Kidney (tissue), 14 donors: ENCODE data around the gene CAPZB. TPM values are rescaled to one million over a fixed set of nuclear protein-coding genes. Genes with fewer than 3 reads are reported as not detected.

Experiments used
- DNase-seq, 5 donors: peaks; one replicate each; pipeline ENCODE4 v3.0.0-alpha.2; 2013 to 2020
- FAIRE-seq: peaks from 2 replicates; lab custom pipeline; 2012; peaks lifted over from hg19 to GRCh38; lab: Jason Lieb, UNC
- H3K27ac ChIP-seq, 2 donors: one replicate each; pipeline ENCODE4 v1.7.0; 2013; ENCODE audit warnings: low read depth in 2 of 2, low read length in 2 of 2, inconsistent platforms in 1 of 2
- H3K27me3 ChIP-seq: one replicate; pipeline ENCODE4 v1.7.1; 2013; ENCODE audit warnings: low read length, inconsistent platforms; ENCODE audit not compliant: control insufficient read depth, insufficient read depth
- H3K36me3 ChIP-seq, 3 donors: one replicate each; pipeline versions ENCODE4 v1.7.0 to v1.7.1; 2013; ENCODE audit warnings: low read length in 3 of 3, control low read depth in 1 of 3, inconsistent platforms in 1 of 3; ENCODE audit not compliant: insufficient read depth in 3 of 3, control insufficient read depth in 2 of 3
- H3K4me1 ChIP-seq, 3 donors: one replicate each; pipeline versions ENCODE4 v1.7.0 to v1.7.1; 2013; ENCODE audit warnings: low read length in 3 of 3, inconsistent platforms in 1 of 3, low read depth in 1 of 3; ENCODE audit not compliant: control insufficient read depth in 2 of 3, insufficient read depth in 2 of 3
- H3K4me3 ChIP-seq, 3 donors: one replicate each; pipeline versions ENCODE4 v1.7.0 to v1.8.1; 2013; ENCODE audit warnings: low read length in 3 of 3, control low read depth in 1 of 3, inconsistent platforms in 1 of 3
- H3K9ac ChIP-seq, 3 donors: one replicate each; pipeline versions ENCODE4 v1.7.0 to v1.7.1; 2013; ENCODE audit warnings: low read length in 3 of 3, control low read depth in 1 of 3, inconsistent platforms in 1 of 3
- H3K9me3 ChIP-seq, 3 donors: one replicate each; pipeline versions ENCODE4 v1.7.0 to v1.7.1; 2013; ENCODE audit warnings: low read length in 3 of 3, control low read depth in 1 of 3, inconsistent platforms in 1 of 3; ENCODE audit not compliant: control insufficient read depth in 2 of 3, insufficient read depth in 1 of 3
- intact Hi-C: fragments of 100-400 bp; cut with DNase I; formaldehyde crosslinking; loops from one replicate; pipeline ENCODE4 v1.11.1; 2022
- polyA plus RNA-seq: library from polyadenylated mRNA; stranded (reverse); fragments of 350-450 nt; fragmentation: Illumina TruSeq; extraction: RNeasy Lipid Tissue Mini Kit (QIAGEN cat#74804); gene quantifications from one replicate; pipeline ENCODE4 v1.2.3, GENCODE V29; 2014; ENCODE audit warnings: low read depth, low replicate concordance; ENCODE audit not compliant: insufficient read depth
- total RNA-seq: library from RNA; stranded (reverse); fragmentation: NEBNext Ultra II Directional; extraction: Animal tissue kit (Norgen Biotek cat#: 25700); gene quantifications from one replicate; pipeline ENCODE4 v1.2.1, GENCODE V29; 2021
- TF ChIP-seq, protein P1 (sequence below): IDR thresholded peaks from 3 replicates; pipeline ENCODE4 v1.5.1; 2012; ENCODE audit warnings: mild to moderate bottlenecking, moderate library complexity, borderline replicate concordance; ENCODE audit not compliant: insufficient read depth; ENCODE audit errors: extremely low read depth
- donor health status: control.
- donor health status: control.
- donor health status: control.
- donor health status: control.
- donor health status: control.
- donor health status: DM: yes; HTN: yes; CAD: no.
- donor health status: Normal renal cell carcinoma (clear cell type).

CAPZB gene
- total and polyA plus RNA-seq, 2 donors from 2014 or later, result 253 to 265 TPM

DNA sequence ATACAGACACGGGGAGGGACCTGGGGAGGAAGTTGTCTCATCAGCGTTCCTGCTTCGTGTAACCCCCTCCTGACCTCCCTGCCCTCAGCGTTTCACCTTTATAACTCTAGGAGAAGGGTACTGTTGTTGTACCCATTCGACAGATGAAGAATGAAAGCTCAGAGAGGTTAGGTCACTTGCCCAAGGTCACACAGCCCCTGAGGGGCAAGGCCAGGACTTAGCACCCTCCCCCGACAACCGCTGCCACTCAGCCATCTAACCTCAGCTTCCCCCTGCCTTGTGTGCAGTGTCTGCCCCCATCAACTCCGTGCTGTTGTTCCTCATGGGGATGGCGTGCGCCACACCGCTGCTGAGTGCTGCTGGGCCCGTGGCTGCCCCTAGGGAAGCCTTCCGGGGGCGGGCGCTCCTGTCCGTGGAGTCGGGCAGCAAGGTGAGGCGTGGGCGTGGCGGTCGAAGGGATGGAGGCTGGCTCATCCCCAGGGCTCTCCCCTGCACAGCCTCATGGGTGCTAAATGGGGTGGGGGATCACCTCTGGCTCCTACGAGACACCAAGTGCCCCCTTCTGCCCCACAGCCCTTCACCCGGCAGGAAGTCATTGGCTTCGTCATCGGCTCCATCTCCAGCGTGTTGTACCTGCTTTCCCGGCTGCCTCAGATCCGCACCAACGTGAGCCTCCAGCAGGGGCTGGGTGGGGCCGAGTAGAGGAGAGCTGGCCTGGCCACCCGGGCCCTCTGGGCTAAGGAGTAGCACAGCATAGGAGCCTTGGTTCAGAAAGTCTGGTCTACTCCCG is 159.2 kb downstream of the CAPZB start:
- Histone ChIP-seq H3K4me3 (no peak overlapping the region), H3K27ac (no peak overlapping the region), H3K36me3 (peaks cover 3 to 17% (median 15%) of the 10 kb centered on the region in 3 donors), H3K9me3 (no peaks in the 10 kb centered on the region), H3K9ac (no peak overlapping the region), H3K4me1 (no peaks in the 10 kb centered on the region), H3K27me3 (no peaks in the 10 kb centered on the region)
- TF ChIP-seq, protein P1, sequence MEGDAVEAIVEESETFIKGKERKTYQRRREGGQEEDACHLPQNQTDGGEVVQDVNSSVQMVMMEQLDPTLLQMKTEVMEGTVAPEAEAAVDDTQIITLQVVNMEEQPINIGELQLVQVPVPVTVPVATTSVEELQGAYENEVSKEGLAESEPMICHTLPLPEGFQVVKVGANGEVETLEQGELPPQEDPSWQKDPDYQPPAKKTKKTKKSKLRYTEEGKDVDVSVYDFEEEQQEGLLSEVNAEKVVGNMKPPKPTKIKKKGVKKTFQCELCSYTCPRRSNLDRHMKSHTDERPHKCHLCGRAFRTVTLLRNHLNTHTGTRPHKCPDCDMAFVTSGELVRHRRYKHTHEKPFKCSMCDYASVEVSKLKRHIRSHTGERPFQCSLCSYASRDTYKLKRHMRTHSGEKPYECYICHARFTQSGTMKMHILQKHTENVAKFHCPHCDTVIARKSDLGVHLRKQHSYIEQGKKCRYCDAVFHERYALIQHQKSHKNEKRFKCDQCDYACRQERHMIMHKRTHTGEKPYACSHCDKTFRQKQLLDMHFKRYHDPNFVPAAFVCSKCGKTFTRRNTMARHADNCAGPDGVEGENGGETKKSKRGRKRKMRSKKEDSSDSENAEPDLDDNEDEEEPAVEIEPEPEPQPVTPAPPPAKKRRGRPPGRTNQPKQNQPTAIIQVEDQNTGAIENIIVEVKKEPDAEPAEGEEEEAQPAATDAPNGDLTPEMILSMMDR, result no peak
- intact Hi-C loops, result no loop called here
- DNase-seq (peak in 1 of 5 donors; percentile 74), FAIRE-seq (no peak)

DNA sequence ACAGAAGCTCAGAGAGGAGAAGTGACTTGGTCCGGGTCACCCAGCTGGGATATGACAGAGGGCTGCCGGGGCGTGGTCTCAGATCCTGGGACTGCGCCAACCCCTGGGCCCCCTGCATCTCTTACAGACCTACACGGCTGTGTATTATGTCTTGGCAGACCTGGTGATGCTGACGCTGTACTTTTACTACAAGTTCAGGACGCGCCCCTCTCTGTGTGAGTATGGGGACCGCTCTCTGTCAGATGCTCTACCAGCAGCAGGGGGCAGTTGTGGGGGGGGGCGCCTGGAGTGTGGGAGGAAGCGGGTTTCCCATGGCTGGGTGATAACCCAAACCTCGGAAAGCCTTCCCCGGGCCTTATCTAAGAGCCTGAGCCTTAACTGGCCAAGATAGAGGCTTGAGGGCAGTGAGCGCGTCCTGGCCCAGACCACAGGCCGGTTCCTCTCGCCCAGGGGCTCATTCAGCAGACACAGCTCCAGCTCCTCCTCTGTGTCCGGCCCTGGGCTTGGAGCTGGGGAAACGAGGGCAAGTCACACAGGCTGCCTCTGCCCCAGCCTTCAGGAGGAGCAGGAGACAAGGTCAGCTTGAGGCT is 159.9 kb downstream of the CAPZB start:
- Histone ChIP-seq H3K27me3 (no peaks in the 10 kb centered on the region), H3K27ac (no peak overlapping the region), H3K9me3 (no peaks in the 10 kb centered on the region), H3K4me3 (no peak overlapping the region), H3K36me3 (peaks cover 3 to 17% (median 15%) of the 10 kb centered on the region in 3 donors), H3K4me1 (no peaks in the 10 kb centered on the region), H3K9ac (no peak overlapping the region)
- DNase-seq, result no peak
- intact Hi-C loops, result no loop called here
- no peak for FAIRE-seq
- TF ChIP-seq, protein P1, result no peak

DNA sequence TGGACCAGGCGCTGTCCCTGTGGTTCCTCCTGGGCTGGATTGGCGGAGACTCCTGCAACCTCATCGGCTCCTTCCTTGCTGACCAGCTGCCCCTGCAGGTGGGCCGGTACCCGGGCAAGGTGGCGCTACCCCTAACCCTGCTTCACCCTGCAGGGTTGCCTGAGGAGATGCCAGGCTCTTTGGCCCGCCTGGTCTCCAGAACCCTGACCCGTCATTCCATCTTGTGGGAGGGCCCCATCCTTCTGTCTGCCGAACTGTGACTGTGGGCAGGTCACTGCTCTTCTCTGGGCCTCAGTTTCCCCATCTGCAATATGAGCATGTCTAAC is 160.7 kb downstream of the CAPZB start:
- no peaks in the 10 kb centered on the region for H3K9me3 ChIP-seq
- DNase-seq (no peak), FAIRE-seq (no peak)
- H3K4me1 ChIP-seq, result no peaks in the 10 kb centered on the region
- H3K27me3 ChIP-seq, result no peaks in the 10 kb centered on the region
- intact Hi-C loops, result no loop called here
- TF ChIP-seq, protein P1, result no peak
- H3K27ac ChIP-seq, result no peak overlapping the region
- no peak overlapping the region for H3K9ac ChIP-seq
- H3K4me3 ChIP-seq, result no peak overlapping the region
- H3K36me3 ChIP-seq, result peaks cover 3 to 17% (median 15%) of the 10 kb centered on the region in 3 donors
